Thyroid gland (tissue), 4 donors: ENCODE data around the gene NIP7. TPM values are rescaled to one million over a fixed set of nuclear protein-coding genes. Genes with fewer than 3 reads are reported as not detected.

Experiments
- DNase-seq, 2 donors: peaks; one replicate each; pipeline ENCODE4 v3.0.0-alpha.2; 2019
- H3K27ac ChIP-seq, 3 donors: fragments of 200-600 bp; sonication (generic); 1 replicate in 2 of 3; 2 replicates in 1 of 3; pipeline ENCODE4 v1.5.1; 2016 to 2019; ENCODE audit warnings: mild to moderate bottlenecking in 1 of 3, moderate library complexity in 1 of 3
- H3K27me3 ChIP-seq: fragments of 200-600 bp; sonication (generic); one replicate; pipeline ENCODE4 v1.5.1; 2019
- H3K36me3 ChIP-seq, 2 donors: fragments of 200-600 bp; sonication (generic); one replicate each; pipeline ENCODE4 v1.5.1; 2016 to 2019
- H3K4me1 ChIP-seq, 2 donors: fragments of 200-600 bp; sonication (generic); one replicate each; pipeline ENCODE4 v1.5.1; 2017 to 2019
- H3K4me3 ChIP-seq, 3 donors: fragments of 200-600 bp; sonication (generic); replicated peaks in 1 of 3; 1 replicate in 2 of 3; 2 replicates in 1 of 3; pipeline ENCODE4 v1.5.1; 2016; ENCODE audit warnings: mild to moderate bottlenecking in 1 of 3
- H3K9me3 ChIP-seq: fragments of 200-600 bp; sonication (generic); one replicate; pipeline ENCODE4 v1.5.1; 2017
- POLR2A ChIP-seq, 2 donors: fragments of 450-650 bp; IDR thresholded peaks; one replicate each; pipeline ENCODE4 v1.6.1; 2017; ENCODE audit warnings: antibody characterized with exemption in 2 of 2, mild to moderate bottlenecking in 2 of 2, moderate library complexity in 1 of 2
- WGBS, 2 donors: methylation state at CpG; one replicate each; pipeline ENCODE4 v1.1.5; 2017; 5-methylcytosine and 5-hydroxymethylcytosine counted together
- intact Hi-C: fragments of 100-400 bp; cut with DNase I; formaldehyde crosslinking; loops from one replicate; pipeline ENCODE4 v1.15.1; 2023
- total RNA-seq, 4 donors: library from RNA; depleted of rRNA; stranded (reverse); fragments of >200 nt; gene quantifications; one replicate each; pipeline ENCODE4 v1.2.3, GENCODE V29; 2016
- TF ChIP-seq, protein P1 (sequence below), 6 experiments: fragments of 200-600 bp in 3 of 6; fragments of 450-650 bp in 3 of 6; sonication (generic) in 3 of 6; IDR thresholded peaks; one replicate each; pipeline ENCODE4 v1.5.1; 2016 to 2019; ENCODE audit warnings: antibody characterized with exemption in 6 of 6, mild to moderate bottlenecking in 2 of 6, inconsistent platforms in 1 of 6, moderate library complexity in 1 of 6

NIP7 gene
- total RNA-seq, 4 donors from 2014 or later: 9.8 to 17.5 (median 14.7) TPM

- peaks cover 13 to 26% of the 10 kb centered on the region in 2 donors for H3K4me1 ChIP-seq
- no peaks in the 10 kb centered on the region for H3K27me3 ChIP-seq
- no peak overlapping the region for H3K4me3 ChIP-seq
- TF ChIP-seq, protein P1, sequence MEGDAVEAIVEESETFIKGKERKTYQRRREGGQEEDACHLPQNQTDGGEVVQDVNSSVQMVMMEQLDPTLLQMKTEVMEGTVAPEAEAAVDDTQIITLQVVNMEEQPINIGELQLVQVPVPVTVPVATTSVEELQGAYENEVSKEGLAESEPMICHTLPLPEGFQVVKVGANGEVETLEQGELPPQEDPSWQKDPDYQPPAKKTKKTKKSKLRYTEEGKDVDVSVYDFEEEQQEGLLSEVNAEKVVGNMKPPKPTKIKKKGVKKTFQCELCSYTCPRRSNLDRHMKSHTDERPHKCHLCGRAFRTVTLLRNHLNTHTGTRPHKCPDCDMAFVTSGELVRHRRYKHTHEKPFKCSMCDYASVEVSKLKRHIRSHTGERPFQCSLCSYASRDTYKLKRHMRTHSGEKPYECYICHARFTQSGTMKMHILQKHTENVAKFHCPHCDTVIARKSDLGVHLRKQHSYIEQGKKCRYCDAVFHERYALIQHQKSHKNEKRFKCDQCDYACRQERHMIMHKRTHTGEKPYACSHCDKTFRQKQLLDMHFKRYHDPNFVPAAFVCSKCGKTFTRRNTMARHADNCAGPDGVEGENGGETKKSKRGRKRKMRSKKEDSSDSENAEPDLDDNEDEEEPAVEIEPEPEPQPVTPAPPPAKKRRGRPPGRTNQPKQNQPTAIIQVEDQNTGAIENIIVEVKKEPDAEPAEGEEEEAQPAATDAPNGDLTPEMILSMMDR (IDR thresholded peaks at IDR 0.05): no peak
- no peak for TF ChIP-seq POLR2A (IDR thresholded peaks at IDR 0.05)
- H3K36me3 ChIP-seq: peaks cover 19 to 27% of the 10 kb centered on the region in 2 donors
- 97 to 99% methylated on average over 5 of the region's 5 CpGs for WGBS, 2 donors
- intact Hi-C loops: no loop called here
- H3K9me3 ChIP-seq: no peaks in the 10 kb centered on the region
- H3K27ac ChIP-seq: no peak overlapping the region
- no peak for DNase-seq
These were observed 26.1 kb upstream of the NIP7 start for GRCh38 chr16:69313469-69313868.

DNA sequence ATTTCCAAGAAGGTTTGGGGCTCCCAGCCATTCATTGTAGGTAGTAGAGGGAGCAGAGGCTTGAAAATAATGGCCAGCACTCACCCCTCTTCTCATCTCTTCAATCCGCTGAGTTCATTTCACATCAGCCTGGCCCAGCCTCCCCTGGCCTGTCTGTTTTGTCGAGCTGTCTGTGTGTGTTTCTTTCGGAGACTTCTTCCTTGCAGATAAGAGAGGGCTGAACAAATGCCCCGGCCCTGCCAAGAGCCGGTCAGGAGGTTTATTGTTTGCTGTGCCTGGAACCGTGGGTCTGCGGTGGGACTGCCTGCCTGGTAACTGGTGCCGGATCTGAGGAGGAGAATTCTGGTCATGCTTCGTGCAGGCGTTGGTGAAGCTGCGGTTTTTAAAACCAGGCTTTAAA lies 25.0 kb upstream of the NIP7 start:
- H3K36me3 ChIP-seq: peaks cover 30 to 38% of the 10 kb centered on the region in 2 donors
- H3K9me3 ChIP-seq: no peaks in the 10 kb centered on the region
- 91 to 94% methylated on average over 11 of the region's 11 CpGs for WGBS, 2 donors
- H3K4me1 ChIP-seq: peaks cover 13 to 20% of the 10 kb centered on the region in 2 donors
- no peak for TF ChIP-seq POLR2A (IDR thresholded peaks at IDR 0.05)
- TF ChIP-seq, protein P1 (IDR thresholded peaks at IDR 0.05): no peak
- intact Hi-C loops: no loop called here
- H3K4me3 ChIP-seq: no peak overlapping the region
- H3K27me3 ChIP-seq: no peaks in the 10 kb centered on the region
- no peak for DNase-seq
- H3K27ac ChIP-seq: no peak overlapping the region

- intact Hi-C loops: no loop called here
- H3K27me3 ChIP-seq: no peaks in the 10 kb centered on the region
- H3K27ac ChIP-seq: no peak overlapping the region
- TF ChIP-seq, protein P1 (IDR thresholded peaks at IDR 0.05): no peak
- H3K4me1 ChIP-seq: peaks cover 10 to 15% of the 10 kb centered on the region in 2 donors
- H3K9me3 ChIP-seq: no peaks in the 10 kb centered on the region
- DNase-seq: no peak
- peaks cover 41 to 50% of the 10 kb centered on the region in 2 donors for H3K36me3 ChIP-seq
- 89 to 91% methylated on average over 30 of the region's 30 CpGs for WGBS, 2 donors
- H3K4me3 ChIP-seq: no peak overlapping the region
These were observed 23.9 kb upstream of the NIP7 start for GRCh38 chr16:69315486-69316311.

DNA sequence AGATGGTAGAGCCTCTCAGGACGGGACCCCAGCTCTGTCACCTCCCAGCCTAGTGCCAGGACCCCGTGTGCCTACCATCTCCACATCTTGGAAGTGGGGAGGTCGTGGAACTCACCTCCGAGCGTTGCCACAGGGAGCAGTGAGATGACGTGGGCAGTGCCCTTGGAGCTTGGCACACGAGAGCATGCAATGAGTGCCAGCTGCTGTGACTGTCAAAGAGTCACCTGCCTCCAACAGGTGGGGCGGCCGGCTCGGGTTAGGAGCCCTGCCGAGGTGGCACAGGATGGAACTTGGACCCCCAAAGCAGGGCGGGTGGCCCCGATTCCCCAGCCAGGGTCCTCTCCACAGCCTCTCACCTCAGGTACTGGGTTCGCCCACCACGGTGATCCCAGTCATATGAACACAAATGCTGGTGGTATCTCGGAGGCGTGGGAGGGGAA lies 23.0 kb upstream of the NIP7 start:
- DNase-seq: no peak
- 98% methylated on average over 7 to 8 of the region's 17 CpGs for WGBS, 2 donors
- Histone ChIP-seq H3K27me3 (no peaks in the 10 kb centered on the region), H3K36me3 (peaks cover 50 to 59% of the 10 kb centered on the region in 2 donors), H3K27ac (no peak overlapping the region), H3K4me1 (peaks cover 10 to 14% of the 10 kb centered on the region in 2 donors), H3K9me3 (no peaks in the 10 kb centered on the region), H3K4me3 (no peak overlapping the region)
- TF ChIP-seq, protein P1 (IDR thresholded peaks at IDR 0.05): no peak
- TF ChIP-seq POLR2A (IDR thresholded peaks at IDR 0.05): no peak
- intact Hi-C loops: no loop called here

GRCh38 chr16:69318177-69318910 lies 21.2 kb upstream of the NIP7 start:
- WGBS, 2 donors: 95 to 96% methylated on average over 28 of the region's 30 CpGs
- H3K27me3 ChIP-seq: no peaks in the 10 kb centered on the region
- no peaks in the 10 kb centered on the region for H3K9me3 ChIP-seq
- no peak for TF ChIP-seq POLR2A (IDR thresholded peaks at IDR 0.05)
- TF ChIP-seq, protein P1 (IDR thresholded peaks at IDR 0.05): no peak
- no peak overlapping the region for H3K4me3 ChIP-seq
- intact Hi-C loops: no loop called here
- H3K36me3 ChIP-seq: peaks cover 67 to 76% of the 10 kb centered on the region in 2 donors
- DNase-seq: no peak
- peaks cover 0 to 2% of the 10 kb centered on the region in 2 donors for H3K4me1 ChIP-seq
- H3K27ac ChIP-seq: no peak overlapping the region
